K562 (cell line): Measurements from ENCODE around the gene ZNF503. TPM values are rescaled to one million over a fixed set of nuclear protein-coding genes. Genes with fewer than 3 reads are reported as not detected.

ENCODE experiments used
- ATAC-seq: fragments of 200-7000 bp; cut with Tn5 transposase; 3 replicates; pipeline ENCODE4 v1.9.1; 2020; ENCODE audit warnings: moderate library complexity
- BruUV-seq: library from RNA; stranded (reverse); fragments of 400-500 nt; replicated peaks from 2 replicates; lab custom pipeline; 2021; lab: Mats Ljungman, UMichigan
- CTCF ChIA-PET: fragments of 300-600 bp; formaldehyde crosslinking; extraction: SDS; loops from one replicate; lab custom pipeline; 2021; ENCODE audit warnings: low intra/inter-chr PET ratio; lab: Yijun Ruan, JAX
- POLR2A ChIA-PET: fragments of 300-600, 350-650 bp; sonication (Branson Sonifier 250); formaldehyde crosslinking; extraction: SDS; loops from one replicate; lab custom pipeline; 2021; ENCODE audit warnings: antibody characterized with exemption, inconsistent platforms; lab: Yijun Ruan, JAX
- DNase-seq, 4 experiments: peaks; one replicate each; pipeline versions ENCODE4 v3.0.0 to v3.0.0-alpha.2; 2011 to 2018; ENCODE audit warnings: low spot score in 3 of 4, mixed read lengths in 3 of 4; ENCODE audit errors: extremely low read depth in 1 of 4
- FAIRE-seq: peaks from 2 replicates; lab custom pipeline; 2011; peaks lifted over from hg19 to GRCh38; lab: Jason Lieb, UNC
- H2AFZ ChIP-seq: 2 replicates; pipeline ENCODE4 v1.6.0; 2011; ENCODE audit warnings: low read depth, low read length, control low read depth, inconsistent platforms
- H3K27ac ChIP-seq: fragments of 200-600 bp; 3 replicates; pipeline ENCODE4 v1.8.0; 2011; ENCODE audit warnings: low read depth, mild to moderate bottlenecking, control low read depth, inconsistent platforms, low read length, moderate library complexity, mixed read lengths; ENCODE audit errors: extremely low read depth
- H3K27me3 ChIP-seq, 2 experiments: fragments of 300-600 bp in 1 of 2; 2 replicates in 1 of 2; 3 replicates in 1 of 2; pipeline versions ENCODE4 v1.6.0 to v1.8.0; 2011; ENCODE audit warnings: inconsistent platforms in 2 of 2, low read length in 2 of 2, mild to moderate bottlenecking in 1 of 2, mixed read lengths in 1 of 2, moderate library complexity in 1 of 2; ENCODE audit not compliant: control insufficient read depth in 2 of 2, insufficient read depth in 2 of 2
- H3K36me3 ChIP-seq: fragments of 300-600 bp; 3 replicates; pipeline ENCODE4 v1.8.0; 2011; ENCODE audit warnings: mild to moderate bottlenecking, low read length, inconsistent platforms; ENCODE audit not compliant: control insufficient read depth, insufficient read depth
- H3K4me1 ChIP-seq, 2 experiments: fragments of 200-600 bp in 1 of 2; replicated peaks in 1 of 2; 2 replicates in 1 of 2; 3 replicates in 1 of 2; pipeline versions ENCODE4 v1.5.1 to v1.8.0; 2011; ENCODE audit warnings: inconsistent platforms in 2 of 2, low read length in 2 of 2, mild to moderate bottlenecking in 1 of 2, mixed read lengths in 1 of 2, moderate library complexity in 1 of 2; ENCODE audit not compliant: control insufficient read depth in 2 of 2, insufficient read depth in 2 of 2
- H3K4me2 ChIP-seq: 2 replicates; pipeline ENCODE4 v1.6.1; 2011; ENCODE audit warnings: low read length, control low read depth, inconsistent platforms, mixed read lengths; ENCODE audit not compliant: insufficient read depth
- H3K4me3 ChIP-seq: fragments of 200-600 bp; sonication (generic), shearing (Covaris generic); 2 replicates; pipeline ENCODE4 v1.5.1; 2016; ENCODE audit warnings: control low read depth, inconsistent platforms
- H3K79me2 ChIP-seq: fragments of 200-600 bp; 3 replicates; pipeline ENCODE4 v1.8.0; 2011; ENCODE audit warnings: low read length, inconsistent platforms; ENCODE audit not compliant: control insufficient read depth, insufficient read depth
- H3K9ac ChIP-seq, 2 experiments: 2 replicates each; pipeline versions ENCODE4 v1.6.0 to v1.6.1; 2011; ENCODE audit warnings: low read depth in 2 of 2, low read length in 2 of 2, control low read depth in 1 of 2, inconsistent platforms in 1 of 2, mild to moderate bottlenecking in 1 of 2, mixed read lengths in 1 of 2; ENCODE audit not compliant: insufficient read depth in 1 of 2
- H3K9me1 ChIP-seq: one replicate; pipeline ENCODE4 v1.6.0; 2011; ENCODE audit warnings: inconsistent platforms, mild to moderate bottlenecking, low read length, moderate library complexity; ENCODE audit not compliant: control insufficient read depth, insufficient read depth
- H3K9me3 ChIP-seq: replicated peaks from 2 replicates; pipeline ENCODE4 v1.5.1; 2011; ENCODE audit warnings: low read depth, low read length, inconsistent platforms; ENCODE audit not compliant: control insufficient read depth, insufficient read depth
- H4K20me1 ChIP-seq: replicated peaks from 2 replicates; pipeline ENCODE4 v1.6.1; 2011; ENCODE audit warnings: low read length, inconsistent platforms, mixed read lengths; ENCODE audit not compliant: control insufficient read depth, insufficient read depth
- GATAD2A ChIP-seq: fragments of 450-650 bp; IDR thresholded peaks from 2 replicates; pipeline ENCODE4 v1.6.1; 2017
- HOXB6 ChIP-seq: fragments of 250-450 bp; sonication (Bioruptor Pico); IDR thresholded peaks from 2 replicates; pipeline ENCODE4 v1.5.1; 2022; ENCODE audit warnings: mild to moderate bottlenecking, borderline replicate concordance
- YY1 ChIP-seq, 3 experiments: IDR thresholded peaks; 2 replicates each; pipeline ENCODE4 v1.6.1; 2011; ENCODE audit warnings: low read length in 2 of 3, mild to moderate bottlenecking in 2 of 3, moderate library complexity in 2 of 3, borderline replicate concordance in 1 of 3, control low read depth in 1 of 3, low read depth in 1 of 3; ENCODE audit not compliant: insufficient read depth in 3 of 3, insufficient replicate concordance in 2 of 3, control insufficient read depth in 1 of 3, insufficient read length in 1 of 3; ENCODE audit errors: extremely low read depth in 1 of 3
- ZNF134 ChIP-seq: fragments of 250-450 bp; sonication (Bioruptor Pico); conservative IDR thresholded peaks from 2 replicates; pipeline ENCODE4 v1.4.0; 2020
- WGBS: fragments of 100-300 bp; shearing (Covaris generic); methylation state at CpG from one replicate; pipeline ENCODE4 v1.1.6; 2016; ENCODE audit warnings: low coverage, mixed read lengths; ENCODE audit not compliant: insufficient coverage; ENCODE audit errors: missing lambda C conversion rate; 5-methylcytosine and 5-hydroxymethylcytosine counted together
- in situ Hi-C: fragments of 300-500 bp; cut with MboI; formaldehyde crosslinking; loops from 4 replicates; pipeline ENCODE4 v1.15.0; 2018; ENCODE audit warnings: inconsistent platforms, mixed read lengths
- intact Hi-C: fragments of 100-400 bp; cut with micrococcal nuclease; formaldehyde crosslinking; loops from 2 replicates; pipeline ENCODE4 v1.14.2; 2022
- polyA plus RNA-seq, 8 experiments: library from polyadenylated mRNA; depleted of rRNA in 4 of 8; stranded (reverse) in 5 of 8; unstranded in 3 of 8; fragments of >200 nt; fragmentation: Nextera tagmentation in 2 of 8; fragmentation: Illumina TruSeq in 1 of 8; extraction: Ambion mirVana in 2 of 8; extraction: Trizol in 1 of 8; gene quantifications; 2 replicates each; pipeline versions ENCODE4 v1.2.1 to v1.2.3, GENCODE V29; 2011 to 2014; ENCODE audit warnings: inconsistent platforms in 1 of 8, missing spikeins in 1 of 8
- total RNA-seq, 7 experiments: library from RNA; depleted of rRNA in 6 of 7; stranded (reverse); fragments of >200 nt in 6 of 7; fragmentation: Illumina TruSeq in 2 of 7; extraction: Trizol in 2 of 7; gene quantifications; 2 replicates each; pipeline versions ENCODE4 v1.2.1 to v1.2.3, GENCODE V29; 2011 to 2021; ENCODE audit warnings: low replicate concordance in 1 of 7
- TF ChIP-seq, protein P1 (sequence below), 2 experiments: IDR thresholded peaks; 2 replicates each; pipeline ENCODE4 v1.6.1; 2012; ENCODE audit warnings: improper control_type of control experiment in 2 of 2, low read depth in 2 of 2, low read length in 2 of 2, borderline replicate concordance in 1 of 2

ZNF503 gene
- total and polyA plus RNA-seq, 9 of the 15 experiments (the other 6 are each of a cell fraction or from before 2014, with no cell fraction given): not detected

DNA sequence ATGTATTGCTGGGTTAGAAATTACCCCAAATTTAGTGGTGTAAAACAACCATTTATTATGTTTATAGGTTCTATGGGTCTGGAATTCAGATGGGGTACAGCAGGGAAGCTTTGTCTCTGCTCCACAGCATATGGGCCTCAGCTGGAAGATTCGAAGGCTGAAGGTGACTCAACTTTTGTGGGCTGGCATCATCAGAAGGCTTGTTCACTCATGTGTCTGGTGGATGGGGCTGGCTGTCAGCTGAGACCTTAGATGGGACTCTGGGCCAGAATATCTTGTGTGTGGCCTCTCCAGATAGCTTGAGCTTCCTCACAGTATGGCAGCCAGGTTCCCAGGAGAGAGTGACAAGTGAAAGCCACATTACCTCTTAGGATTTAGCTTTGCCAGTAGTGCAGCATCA is 45.9 kb downstream of the ZNF503 start:
- DNase-seq (no peak), ATAC-seq (no peak), FAIRE-seq (no peak)
- ChIA-PET POLR2A (interaction anchor here (0.6 to 1.4 kb wide), 2 partner anchors 13 to 238 kb away, joined by 3 to 4 read pairs; no protein-coding TSS in a partner anchor), CTCF (no interaction called here)
- TF ChIP-seq GATAD2A: no peak
- peak in 1 of 3 experiments; percentile 25 for TF ChIP-seq YY1 (IDR thresholded peaks at IDR 0.05; ENCODE audit: borderline replicate concordance in 1 of 3, control insufficient read depth in 1 of 3, extremely low read depth in 1 of 3, insufficient read depth in 3 of 3, insufficient read length in 1 of 3, insufficient replicate concordance in 2 of 3, low read depth in 1 of 3, low read length in 2 of 3)
- Histone ChIP-seq H3K9ac (no peak overlapping the region), H3K36me3 (no peaks in the 10 kb centered on the region), H3K27me3 (peaks cover 8 to 40% of the 10 kb centered on the region in 2 experiments), H3K27ac (no peak overlapping the region), H3K9me3 (no peaks in the 10 kb centered on the region), H3K4me1 (no peaks in the 10 kb centered on the region), H3K4me3 (no peak overlapping the region), H3K4me2 (no peak overlapping the region), H3K79me2 (no peaks in the 10 kb centered on the region), H2AFZ (no peak overlapping the region), H4K20me1 (peaks cover 4% of the 10 kb centered on the region; the same call in 1 of the 2 replicates), H3K9me1 (no peaks in the 10 kb centered on the region)
- WGBS: 0% methylated on average over 1 of the region's 1 CpG
- no TSS peak for BruUV-seq
- intact Hi-C loops (no loop called here), in situ Hi-C loops (no loop called here)

DNA sequence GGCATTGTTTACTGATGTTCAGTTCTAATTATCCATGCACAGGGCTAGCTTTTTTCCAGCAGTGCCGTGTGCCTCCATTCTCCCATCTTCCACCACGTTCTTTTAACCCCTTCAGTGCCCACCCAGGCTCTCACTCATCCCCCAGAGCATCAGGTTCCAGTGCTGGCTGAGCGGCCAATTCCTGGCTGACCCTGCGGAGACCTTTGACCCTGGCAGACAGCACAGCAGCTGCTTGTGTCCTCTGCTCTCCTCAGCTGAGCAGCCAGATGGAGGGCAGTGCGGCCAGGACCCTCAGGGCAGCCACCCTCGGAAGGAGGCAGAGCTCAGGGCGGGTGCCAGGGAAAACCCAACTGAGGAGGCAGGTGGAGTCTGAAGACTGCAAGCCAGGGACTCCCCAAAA is 48.4 kb downstream of the ZNF503 start:
- H3K9ac ChIP-seq: no peak overlapping the region
- no peak overlapping the region for H3K4me3 ChIP-seq
- TF ChIP-seq ZNF134 (no peak), HOXB6 (no peak)
- TF ChIP-seq, protein P1, sequence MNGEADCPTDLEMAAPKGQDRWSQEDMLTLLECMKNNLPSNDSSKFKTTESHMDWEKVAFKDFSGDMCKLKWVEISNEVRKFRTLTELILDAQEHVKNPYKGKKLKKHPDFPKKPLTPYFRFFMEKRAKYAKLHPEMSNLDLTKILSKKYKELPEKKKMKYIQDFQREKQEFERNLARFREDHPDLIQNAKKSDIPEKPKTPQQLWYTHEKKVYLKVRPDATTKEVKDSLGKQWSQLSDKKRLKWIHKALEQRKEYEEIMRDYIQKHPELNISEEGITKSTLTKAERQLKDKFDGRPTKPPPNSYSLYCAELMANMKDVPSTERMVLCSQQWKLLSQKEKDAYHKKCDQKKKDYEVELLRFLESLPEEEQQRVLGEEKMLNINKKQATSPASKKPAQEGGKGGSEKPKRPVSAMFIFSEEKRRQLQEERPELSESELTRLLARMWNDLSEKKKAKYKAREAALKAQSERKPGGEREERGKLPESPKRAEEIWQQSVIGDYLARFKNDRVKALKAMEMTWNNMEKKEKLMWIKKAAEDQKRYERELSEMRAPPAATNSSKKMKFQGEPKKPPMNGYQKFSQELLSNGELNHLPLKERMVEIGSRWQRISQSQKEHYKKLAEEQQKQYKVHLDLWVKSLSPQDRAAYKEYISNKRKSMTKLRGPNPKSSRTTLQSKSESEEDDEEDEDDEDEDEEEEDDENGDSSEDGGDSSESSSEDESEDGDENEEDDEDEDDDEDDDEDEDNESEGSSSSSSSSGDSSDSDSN (IDR thresholded peaks at IDR 0.05; ENCODE audit: borderline replicate concordance in 1 of 2, low read depth in 2 of 2, low read length in 2 of 2): no peak
- H3K4me2 ChIP-seq: no peak overlapping the region
- DNase-seq (no peak), FAIRE-seq (no peak), ATAC-seq (no peak)
- 2% methylated on average over 7 of the region's 7 CpGs for WGBS
- peaks cover 4% of the 10 kb centered on the region; the same call in 1 of the 2 replicates for H4K20me1 ChIP-seq
- H2AFZ ChIP-seq: no peak overlapping the region
- no peaks in the 10 kb centered on the region for H3K79me2 ChIP-seq
- intact Hi-C loops (no loop called here), in situ Hi-C loops (no loop called here)
- H3K27ac ChIP-seq: no peak overlapping the region
- H3K36me3 ChIP-seq: no peaks in the 10 kb centered on the region
- no TSS peak for BruUV-seq
- H3K27me3 ChIP-seq: peaks cover 13 to 47% of the 10 kb centered on the region in 2 experiments
- no peaks in the 10 kb centered on the region for H3K4me1 ChIP-seq
- no peaks in the 10 kb centered on the region for H3K9me3 ChIP-seq
- CTCF ChIA-PET: no interaction called here
- POLR2A ChIA-PET: interaction anchor here (0.6 to 0.9 kb wide), 4 partner anchors 14 to 653 kb away, joined by 3 read pairs; no protein-coding TSS in a partner anchor
- H3K9me1 ChIP-seq: no peaks in the 10 kb centered on the region
